Gastrocnemius medialis (tissue), 4 donors: Measurements from ENCODE around the gene EPB41L3. TPM values are rescaled to one million over a fixed set of nuclear protein-coding genes. Genes with fewer than 3 reads are reported as not detected.
"Not testable (repeated sequence)": the region's sequence is repeated elsewhere in the genome, so short reads cannot be mapped to it uniquely, and the experiment has no call there.

ENCODE experiments used
- ATAC-seq, 2 donors: fragments of 150-250 bp; one replicate each; pipeline ENCODE4 v1.9.1; 2016
- DNase-seq, 2 donors: peaks; one replicate each; pipeline ENCODE4 v3.0.0-alpha.2; 2019
- H3K27ac ChIP-seq, 4 donors: fragments of 200-600 bp; sonication (generic); 1 replicate in 1 of 4; 2 replicates in 3 of 4; pipeline ENCODE4 v1.5.1; 2016 to 2018; ENCODE audit warnings: mild to moderate bottlenecking in 2 of 4, moderate library complexity in 1 of 4
- H3K27me3 ChIP-seq, 3 donors: fragments of 200-600 bp; sonication (generic) in 2 of 3; 1 replicate in 1 of 3; 2 replicates in 2 of 3; pipeline versions ENCODE4 v1.5.1 to v1.6.0; 2016 to 2019; ENCODE audit warnings: mild to moderate bottlenecking in 1 of 3, moderate library complexity in 1 of 3
- H3K36me3 ChIP-seq, 2 donors: fragments of 200-600 bp; sonication (generic) in 1 of 2; one replicate each; pipeline ENCODE4 v1.5.1; 2017 to 2018
- H3K4me1 ChIP-seq, 2 donors: fragments of 200-600 bp; sonication (generic) in 1 of 2; one replicate each; pipeline ENCODE4 v1.5.1; 2016 to 2017; ENCODE audit warnings: mild to moderate bottlenecking in 2 of 2
- H3K4me3 ChIP-seq, 4 donors: fragments of 200-600 bp; sonication (generic) in 3 of 4; 1 replicate in 1 of 4; 2 replicates in 3 of 4; pipeline ENCODE4 v1.5.1; 2016 to 2019; ENCODE audit warnings: mild to moderate bottlenecking in 2 of 4
- H3K9me3 ChIP-seq, 3 donors: fragments of 200-600 bp; sonication (generic) in 2 of 3; 1 replicate in 1 of 3; 2 replicates in 2 of 3; pipeline ENCODE4 v1.5.1; 2016 to 2019
- CTCF ChIP-seq, 5 experiments: fragments of 450-650 bp in 3 of 5; fragments of 200-600 bp in 2 of 5; sonication (generic) in 2 of 5; IDR thresholded peaks in 4 of 5; conservative IDR thresholded peaks in 1 of 5; 1 replicate in 4 of 5; 2 replicates in 1 of 5; pipeline ENCODE4 v1.5.1; 2016 to 2019; ENCODE audit warnings: antibody characterized with exemption in 5 of 5, mild to moderate bottlenecking in 3 of 5, moderate library complexity in 3 of 5
- POLR2A ChIP-seq, 2 donors: fragments of 450-650 bp; IDR thresholded peaks; one replicate each; pipeline ENCODE4 v1.6.1; 2017; ENCODE audit warnings: antibody characterized with exemption in 2 of 2, mild to moderate bottlenecking in 2 of 2, moderate library complexity in 2 of 2
- in situ Hi-C, 4 donors: fragments of 200-750 bp; cut with MboI; loops; one replicate each; pipeline versions ENCODE4 v1.15.0 to v1.8.0; 2017; ENCODE audit warnings: low sequenced_read_pairs in 4 of 4
- intact Hi-C: fragments of 100-400 bp; cut with DNase I; formaldehyde crosslinking; loops from one replicate; pipeline ENCODE4 v1.15.1; 2023; ENCODE audit warnings: low total_unique reads
- total RNA-seq, 4 donors: library from RNA; depleted of rRNA; stranded (reverse); fragments of >200 nt; gene quantifications; one replicate each; pipeline versions ENCODE4 v1.1.0 to v1.2.3, GENCODE V29; 2016

The EPB41L3 gene
- total RNA-seq, 4 donors from 2014 or later = 9.2 to 24.4 (median 14.5) TPM

GRCh38 chr18:5516841-5517240 is 27.0 kb downstream of the EPB41L3 start:
- ATAC-seq = no peak

GRCh38 chr18:5515011-5515784 is 28.6 kb downstream of the EPB41L3 start:
- DNase-seq (no peak), ATAC-seq (no peak)
- Histone ChIP-seq H3K36me3 (no peaks in the 10 kb centered on the region), H3K27me3 (no peaks in the 10 kb centered on the region), H3K4me3 (no peak overlapping the region), H3K27ac (no peak overlapping the region), H3K9me3 (no peaks in the 10 kb centered on the region), H3K4me1 (peaks cover 0 to 9% of the 10 kb centered on the region in 2 donors)
- intact Hi-C loops = no loop called here
- in situ Hi-C loops = no loop called here
- no peak for TF ChIP-seq CTCF (IDR thresholded peaks at IDR 0.05 in 4 of 5, conservative IDR thresholded peaks at IDR 0.05 in 1 of 5)
- TF ChIP-seq POLR2A (IDR thresholded peaks at IDR 0.05) = no peak

More at GRCh38 chr18:5516841-5517240, 27.0 kb downstream of the EPB41L3 start:
- Histone ChIP-seq H3K27ac (no peak overlapping the region), H3K36me3 (no peaks in the 10 kb centered on the region), H3K4me3 (no peak overlapping the region), H3K4me1 (peaks cover 0 to 9% of the 10 kb centered on the region in 2 donors), H3K9me3 (no peaks in the 10 kb centered on the region), H3K27me3 (no peaks in the 10 kb centered on the region)
- no peak for DNase-seq
- intact Hi-C loops (no loop called here), in situ Hi-C loops (no loop called here)
- no peak for TF ChIP-seq CTCF (IDR thresholded peaks at IDR 0.05 in 4 of 5, conservative IDR thresholded peaks at IDR 0.05 in 1 of 5)
- no peak for TF ChIP-seq POLR2A (IDR thresholded peaks at IDR 0.05)

GRCh38 chr18:5513947-5514346 is 29.9 kb downstream of the EPB41L3 start:
- DNase-seq (no peak), ATAC-seq (no peak)
- Histone ChIP-seq H3K9me3 (no peaks in the 10 kb centered on the region), H3K27me3 (no peaks in the 10 kb centered on the region), H3K27ac (no peak overlapping the region), H3K4me1 (peaks cover 0 to 9% of the 10 kb centered on the region in 2 donors), H3K36me3 (no peaks in the 10 kb centered on the region), H3K4me3 (no peak overlapping the region)
- TF ChIP-seq CTCF (IDR thresholded peaks at IDR 0.05 in 4 of 5, conservative IDR thresholded peaks at IDR 0.05 in 1 of 5) = no peak
- no peak for TF ChIP-seq POLR2A (IDR thresholded peaks at IDR 0.05)
- intact Hi-C loops (loop anchor here (5.0 kb wide), 1 partner anchor 52 kb away; no protein-coding TSS in a partner anchor), in situ Hi-C loops (no loop called here)

GRCh38 chr18:5512176-5512575 is 31.6 kb downstream of the EPB41L3 start:
- no peak for ATAC-seq
- in situ Hi-C loops = no loop called here

GRCh38 chr18:5511541-5511940 is 32.3 kb downstream of the EPB41L3 start:
- ATAC-seq, H3K4me1 ChIP-seq, H3K27me3 ChIP-seq, H3K36me3 ChIP-seq, DNase-seq, H3K27ac ChIP-seq, H3K9me3 ChIP-seq, H3K4me3 ChIP-seq, in situ Hi-C loops: not testable (repeated sequence)
- intact Hi-C loops = loop anchor here (5.0 kb wide), 1 partner anchor 49 kb away; no protein-coding TSS in a partner anchor

More at GRCh38 chr18:5512176-5512575, 31.6 kb downstream of the EPB41L3 start:
- no peak overlapping the region for H3K27ac ChIP-seq
- no peak overlapping the region for H3K4me3 ChIP-seq
- TF ChIP-seq POLR2A (IDR thresholded peaks at IDR 0.05) = no peak
- TF ChIP-seq CTCF (IDR thresholded peaks at IDR 0.05 in 4 of 5, conservative IDR thresholded peaks at IDR 0.05 in 1 of 5) = no peak
- H3K9me3 ChIP-seq = no peaks in the 10 kb centered on the region
- H3K4me1 ChIP-seq = peaks cover 0 to 9% of the 10 kb centered on the region in 2 donors
- no peaks in the 10 kb centered on the region for H3K27me3 ChIP-seq
- no peak for DNase-seq
- intact Hi-C loops = loop anchor here (5.0 kb wide), 1 partner anchor 50 kb away; no protein-coding TSS in a partner anchor
- H3K36me3 ChIP-seq = no peaks in the 10 kb centered on the region
